ENCODE measurements around the gene TMOD4.

DNA sequence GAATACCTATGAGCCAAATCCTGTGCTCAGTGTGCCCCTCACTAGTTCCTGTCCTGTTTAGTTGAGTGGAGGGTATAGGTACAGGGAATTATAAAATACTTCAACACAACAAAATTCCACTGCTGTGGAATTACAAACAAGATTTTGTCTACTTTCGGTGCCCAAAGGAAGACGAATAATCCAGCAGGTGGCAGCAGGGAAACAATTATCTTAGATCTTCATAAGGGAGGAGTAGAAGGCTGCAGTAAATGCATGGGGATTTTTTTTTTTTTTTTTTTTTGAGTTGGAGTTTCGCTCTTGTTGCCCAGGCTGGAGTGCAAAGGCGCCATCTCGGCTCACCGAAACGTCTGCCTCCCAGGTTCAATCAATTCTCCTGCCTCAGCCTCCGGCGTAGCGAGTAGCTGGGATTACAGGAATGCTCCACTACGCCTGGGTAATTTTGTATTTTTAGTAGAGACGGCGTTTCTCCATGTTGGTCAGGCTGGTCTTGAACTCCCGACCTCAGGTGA is 20.6 kb upstream of the TMOD4 start:
- TF ChIP-seq, protein P1, sequence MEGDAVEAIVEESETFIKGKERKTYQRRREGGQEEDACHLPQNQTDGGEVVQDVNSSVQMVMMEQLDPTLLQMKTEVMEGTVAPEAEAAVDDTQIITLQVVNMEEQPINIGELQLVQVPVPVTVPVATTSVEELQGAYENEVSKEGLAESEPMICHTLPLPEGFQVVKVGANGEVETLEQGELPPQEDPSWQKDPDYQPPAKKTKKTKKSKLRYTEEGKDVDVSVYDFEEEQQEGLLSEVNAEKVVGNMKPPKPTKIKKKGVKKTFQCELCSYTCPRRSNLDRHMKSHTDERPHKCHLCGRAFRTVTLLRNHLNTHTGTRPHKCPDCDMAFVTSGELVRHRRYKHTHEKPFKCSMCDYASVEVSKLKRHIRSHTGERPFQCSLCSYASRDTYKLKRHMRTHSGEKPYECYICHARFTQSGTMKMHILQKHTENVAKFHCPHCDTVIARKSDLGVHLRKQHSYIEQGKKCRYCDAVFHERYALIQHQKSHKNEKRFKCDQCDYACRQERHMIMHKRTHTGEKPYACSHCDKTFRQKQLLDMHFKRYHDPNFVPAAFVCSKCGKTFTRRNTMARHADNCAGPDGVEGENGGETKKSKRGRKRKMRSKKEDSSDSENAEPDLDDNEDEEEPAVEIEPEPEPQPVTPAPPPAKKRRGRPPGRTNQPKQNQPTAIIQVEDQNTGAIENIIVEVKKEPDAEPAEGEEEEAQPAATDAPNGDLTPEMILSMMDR (IDR thresholded peaks at IDR 0.05): peak in 5 of 6 experiments; percentile 52 to 84 (median 78)
- TF ChIP-seq POLR2A (IDR thresholded peaks at IDR 0.05): no peak
